ENCODE measurements around the gene MROH2A. TPM values are rescaled to one million over a fixed set of nuclear protein-coding genes. Genes with fewer than 3 reads are reported as not detected.

The MROH2A gene
- polyA plus RNA-seq, 1 experiment: not detected

DNA sequence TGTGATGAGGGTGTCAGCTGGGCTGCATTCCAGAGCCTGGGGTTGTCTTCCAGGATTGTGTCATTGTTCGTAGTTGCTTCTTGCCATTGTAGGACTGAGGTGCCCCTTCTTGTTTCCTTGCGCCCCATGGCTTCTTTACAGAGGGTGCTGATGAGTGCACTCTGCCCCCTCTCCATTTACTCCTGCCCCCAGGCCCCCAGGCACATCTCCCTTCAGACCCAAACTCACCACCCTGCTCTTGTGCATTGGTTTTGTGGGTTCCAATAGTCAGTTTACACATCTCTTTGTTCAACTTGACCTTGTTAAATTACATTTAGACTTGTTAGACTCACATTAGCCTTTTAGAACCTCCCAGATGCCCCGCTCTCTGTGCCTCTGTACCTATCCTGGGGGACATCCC is 43.1 kb downstream of the MROH2A start:
- ChIA-PET CTCF (no interaction called here), POLR2A (no interaction called here)
- Histone ChIP-seq H3K27me3 (ENCODE audit: control insufficient read depth, insufficient read depth, low read length) (no peaks in the 10 kb centered on the region), H3K4me3 (ENCODE audit: low read depth, low read length) (no peak overlapping the region), H3K36me3 (ENCODE audit: control insufficient read depth, insufficient read depth, low read length) (no peaks in the 10 kb centered on the region)
- TF ChIP-seq, protein P1, sequence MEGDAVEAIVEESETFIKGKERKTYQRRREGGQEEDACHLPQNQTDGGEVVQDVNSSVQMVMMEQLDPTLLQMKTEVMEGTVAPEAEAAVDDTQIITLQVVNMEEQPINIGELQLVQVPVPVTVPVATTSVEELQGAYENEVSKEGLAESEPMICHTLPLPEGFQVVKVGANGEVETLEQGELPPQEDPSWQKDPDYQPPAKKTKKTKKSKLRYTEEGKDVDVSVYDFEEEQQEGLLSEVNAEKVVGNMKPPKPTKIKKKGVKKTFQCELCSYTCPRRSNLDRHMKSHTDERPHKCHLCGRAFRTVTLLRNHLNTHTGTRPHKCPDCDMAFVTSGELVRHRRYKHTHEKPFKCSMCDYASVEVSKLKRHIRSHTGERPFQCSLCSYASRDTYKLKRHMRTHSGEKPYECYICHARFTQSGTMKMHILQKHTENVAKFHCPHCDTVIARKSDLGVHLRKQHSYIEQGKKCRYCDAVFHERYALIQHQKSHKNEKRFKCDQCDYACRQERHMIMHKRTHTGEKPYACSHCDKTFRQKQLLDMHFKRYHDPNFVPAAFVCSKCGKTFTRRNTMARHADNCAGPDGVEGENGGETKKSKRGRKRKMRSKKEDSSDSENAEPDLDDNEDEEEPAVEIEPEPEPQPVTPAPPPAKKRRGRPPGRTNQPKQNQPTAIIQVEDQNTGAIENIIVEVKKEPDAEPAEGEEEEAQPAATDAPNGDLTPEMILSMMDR (IDR thresholded peaks at IDR 0.05; ENCODE audit: insufficient read depth, low read depth, low read length): no peak
- DNase-seq (ENCODE audit: low read depth): no peak

DNA sequence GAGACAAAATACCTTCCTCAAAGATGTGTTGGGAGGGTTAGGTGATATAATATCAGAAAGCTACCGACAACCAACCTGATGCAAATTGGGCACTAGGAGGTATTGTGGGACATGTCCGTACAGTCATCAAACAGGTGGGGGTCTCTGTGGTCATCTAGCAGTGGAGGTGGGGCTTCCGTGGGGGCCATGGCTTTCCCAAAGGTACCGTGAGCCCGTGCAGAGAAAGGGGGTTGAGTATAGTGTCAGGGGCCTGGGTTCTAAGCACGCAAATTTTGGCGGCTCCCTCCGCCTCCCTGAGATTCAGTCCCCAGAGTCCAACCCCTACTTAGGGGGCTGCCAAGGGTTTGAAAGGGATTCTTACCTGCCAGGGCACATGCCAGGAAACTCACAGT is 43.6 kb downstream of the MROH2A start:
- POLR2A ChIA-PET: no interaction called here
- TF ChIP-seq, protein P1 (IDR thresholded peaks at IDR 0.05; ENCODE audit: insufficient read depth, low read depth, low read length): no peak
- Histone ChIP-seq H3K27me3 (ENCODE audit: control insufficient read depth, insufficient read depth, low read length) (no peaks in the 10 kb centered on the region), H3K36me3 (ENCODE audit: control insufficient read depth, insufficient read depth, low read length) (no peaks in the 10 kb centered on the region), H3K4me3 (ENCODE audit: low read depth, low read length) (no peak overlapping the region)
- DNase-seq (ENCODE audit: low read depth): no peak
- CTCF ChIA-PET: interaction anchor here (0.8 kb wide), 1 partner anchor 19 kb away, joined by 3 read pairs; no protein-coding TSS in a partner anchor

DNA sequence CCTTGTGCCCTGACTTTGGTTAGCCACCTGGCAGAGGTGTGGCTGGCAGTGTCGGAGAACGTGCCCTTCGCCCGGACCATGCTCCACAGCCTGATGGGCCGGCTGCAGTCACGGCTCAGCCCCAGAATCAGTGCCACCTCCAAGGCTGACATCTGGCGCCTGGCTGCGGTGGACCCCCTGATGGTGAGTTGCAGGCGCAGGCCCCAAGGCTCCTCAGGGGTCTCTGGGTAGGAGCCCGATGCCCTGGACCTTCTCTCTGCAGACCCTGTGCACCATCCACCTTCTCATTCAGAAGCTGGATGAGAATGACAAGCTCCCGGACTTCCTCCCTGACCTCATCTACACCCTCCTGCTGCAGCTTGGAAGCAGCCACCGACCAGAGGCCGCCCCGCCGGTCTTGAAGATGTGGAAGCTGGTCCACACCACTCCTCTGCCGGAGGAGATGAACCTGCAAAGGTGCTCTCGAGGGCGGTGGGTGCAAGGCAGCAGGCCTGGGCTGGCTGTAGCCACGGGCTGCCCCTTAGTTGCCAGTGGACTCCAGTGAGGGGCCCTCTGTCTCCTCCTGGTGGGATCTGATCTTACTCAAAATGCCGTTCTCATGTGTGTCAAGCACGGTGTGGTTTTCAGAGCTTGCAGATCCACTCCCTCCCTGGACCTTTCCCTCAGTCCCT is 44.1 kb downstream of the MROH2A start:
- CTCF ChIA-PET: interaction anchor here (0.8 kb wide), 1 partner anchor 18 kb away, joined by 3 read pairs; no protein-coding TSS in a partner anchor
- Histone ChIP-seq H3K4me3 (ENCODE audit: low read depth, low read length) (no peak overlapping the region), H3K27me3 (ENCODE audit: control insufficient read depth, insufficient read depth, low read length) (no peaks in the 10 kb centered on the region), H3K36me3 (ENCODE audit: control insufficient read depth, insufficient read depth, low read length) (no peaks in the 10 kb centered on the region)
- POLR2A ChIA-PET: no interaction called here
- DNase-seq (ENCODE audit: low read depth): no peak
- TF ChIP-seq, protein P1 (IDR thresholded peaks at IDR 0.05; ENCODE audit: insufficient read depth, low read depth, low read length): no peak

DNA sequence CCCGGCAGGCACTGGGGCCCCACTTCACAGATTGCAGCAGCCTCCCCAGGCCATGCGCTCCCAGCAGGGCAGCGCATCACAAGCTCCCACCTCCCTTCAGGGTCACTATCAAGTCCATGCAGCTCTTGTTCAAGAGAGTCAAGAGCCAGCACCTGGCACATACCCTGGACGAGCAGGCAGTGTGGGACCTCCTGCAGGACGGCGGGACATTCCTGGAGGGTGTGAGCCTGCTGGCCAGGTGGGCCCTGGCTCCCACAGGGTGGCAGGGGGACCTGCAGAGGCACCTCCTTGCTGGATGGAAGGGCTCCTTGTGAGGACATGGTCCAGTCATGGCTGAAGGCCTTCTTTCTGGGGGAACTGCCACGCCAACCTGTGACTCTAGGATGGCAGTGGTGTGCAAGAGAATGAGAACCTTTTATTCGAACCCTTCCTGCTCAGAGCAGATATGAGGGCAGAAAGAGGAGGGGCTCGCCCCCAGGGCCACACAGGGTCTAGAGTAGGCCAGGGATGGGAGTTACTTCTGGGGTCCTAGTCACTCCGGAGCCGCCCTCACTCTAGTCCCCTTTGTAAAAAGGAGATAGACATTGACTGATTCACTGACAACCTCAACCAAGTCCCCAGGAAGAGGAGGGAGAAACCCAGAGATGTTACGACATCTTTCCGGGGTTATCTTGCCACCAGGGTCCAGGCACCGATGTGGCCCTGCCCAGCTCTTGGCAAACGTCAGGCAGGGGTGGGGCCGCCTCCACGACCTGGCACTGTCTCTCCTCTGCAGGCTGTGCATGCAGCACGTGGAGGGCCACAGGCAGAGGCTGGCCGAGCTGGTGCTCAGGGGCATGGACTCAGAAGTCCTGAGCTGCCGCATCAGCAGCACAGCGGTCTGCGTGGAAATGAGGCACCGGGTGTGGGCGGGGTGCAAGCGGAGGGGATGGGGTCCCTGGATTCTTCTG is 44.9 kb downstream of the MROH2A start:
- Histone ChIP-seq H3K36me3 (ENCODE audit: control insufficient read depth, insufficient read depth, low read length) (no peaks in the 10 kb centered on the region), H3K4me3 (ENCODE audit: low read depth, low read length) (no peak overlapping the region), H3K27me3 (ENCODE audit: control insufficient read depth, insufficient read depth, low read length) (no peaks in the 10 kb centered on the region)
- no peak for DNase-seq (ENCODE audit: low read depth)
- ChIA-PET CTCF (no interaction called here), POLR2A (no interaction called here)
- TF ChIP-seq, protein P1 (IDR thresholded peaks at IDR 0.05; ENCODE audit: insufficient read depth, low read depth, low read length): no peak

DNA sequence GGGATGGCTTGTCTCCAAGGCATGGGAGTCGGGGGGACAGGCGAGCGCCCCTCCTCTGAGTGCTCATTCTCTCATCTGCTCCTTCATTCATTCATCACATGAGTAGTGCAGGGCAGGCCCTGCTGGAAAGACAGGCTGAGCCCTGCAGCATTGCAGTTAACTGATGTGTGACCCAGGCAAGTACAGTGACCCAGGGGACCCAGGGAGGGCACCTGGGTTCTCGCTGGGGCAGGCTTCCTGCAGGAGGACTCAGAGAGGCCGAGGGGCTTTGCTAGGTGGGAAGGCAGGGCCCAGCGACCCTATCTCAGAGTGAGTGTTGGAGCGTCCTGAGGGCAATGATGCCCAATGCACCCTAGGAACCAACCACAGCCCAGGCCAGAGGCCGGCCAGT is 45.6 kb downstream of the MROH2A start:
- no peak for DNase-seq (ENCODE audit: low read depth)
- POLR2A ChIA-PET: no interaction called here
- CTCF ChIA-PET: no interaction called here
- TF ChIP-seq, protein P1 (IDR thresholded peaks at IDR 0.05; ENCODE audit: insufficient read depth, low read depth, low read length): no peak
- H3K27me3 ChIP-seq (ENCODE audit: control insufficient read depth, insufficient read depth, low read length): no peaks in the 10 kb centered on the region
- H3K4me3 ChIP-seq (ENCODE audit: low read depth, low read length): no peak overlapping the region
- no peaks in the 10 kb centered on the region for H3K36me3 ChIP-seq (ENCODE audit: control insufficient read depth, insufficient read depth, low read length)

Measured in BJ (cell line).